ENCODE data around the gene PMPCA. TPM values are rescaled to one million over a fixed set of nuclear protein-coding genes. Genes with fewer than 3 reads are reported as not detected.
A peak's percentile ranks its signal among the peaks of the same experiment; 100 is the strongest.
"Not testable (repeated sequence)": the region's sequence is repeated elsewhere in the genome, so short reads cannot be mapped to it uniquely, and the experiment has no call there.

Gene PMPCA
- polyA plus RNA-seq, 1 donor = 35.3 TPM

GRCh38 chr9:136394312-136395019 lies 16.0 kb upstream of the PMPCA start:
- no peak for DNase-seq (ENCODE audit: low read depth)

- no peak for DNase-seq (ENCODE audit: low read depth)
These were observed 15.5 kb upstream of the PMPCA start for GRCh38 chr9:136395020-136395340.

GRCh38 chr9:136395345-136396218 lies 14.9 kb upstream of the PMPCA start:
- DNase-seq (ENCODE audit: low read depth) = no peak

- DNase-seq (ENCODE audit: low read depth) = no peak
These were observed 14.3 kb upstream of the PMPCA start for GRCh38 chr9:136396219-136396515.

GRCh38 chr9:136397643-136398042 lies 12.8 kb upstream of the PMPCA start:
- no peak for DNase-seq (ENCODE audit: low read depth)

- no peak for DNase-seq (ENCODE audit: low read depth)
These were observed 12.2 kb upstream of the PMPCA start for GRCh38 chr9:136398286-136398685.

- DNase-seq (ENCODE audit: low read depth) = no peak
These were observed 11.1 kb upstream of the PMPCA start for GRCh38 chr9:136399176-136400037.

GRCh38 chr9:136400038-136400834 lies 10.2 kb upstream of the PMPCA start, which contains the start of gene SNAPC4:
Gene SNAPC4 (minus strand): TSS chr9:136400170. CDS start chr9:136398428, 1,742 bp downstream.
- peak; percentile 62 for DNase-seq (ENCODE audit: low read depth)

GRCh38 chr9:136401173-136401922 lies 9.1 kb upstream of the PMPCA start:
- no peak for DNase-seq (ENCODE audit: low read depth)

GRCh38 chr9:136402067-136402466 lies 8.4 kb upstream of the PMPCA start:
- no peak for DNase-seq (ENCODE audit: low read depth)

GRCh38 chr9:136403538-136403914 lies 6.9 kb upstream of the PMPCA start:
- no peak for DNase-seq (ENCODE audit: low read depth)

GRCh38 chr9:136403915-136404800 lies 6.3 kb upstream of the PMPCA start:
- DNase-seq (ENCODE audit: low read depth) = no peak

GRCh38 chr9:136404801-136405136 lies 5.7 kb upstream of the PMPCA start:
- no peak for DNase-seq (ENCODE audit: low read depth)

GRCh38 chr9:136405481-136405880 lies 5.0 kb upstream of the PMPCA start:
- no peak for DNase-seq (ENCODE audit: low read depth)

GRCh38 chr9:136405904-136406303 lies 4.6 kb upstream of the PMPCA start:
- not testable (repeated sequence) for DNase-seq (ENCODE audit: low read depth)

GRCh38 chr9:136407061-136407460 lies 3.4 kb upstream of the PMPCA start:
- not testable (repeated sequence) for DNase-seq (ENCODE audit: low read depth)

- DNase-seq (ENCODE audit: low read depth) = no peak
These were observed 2.5 kb upstream of the PMPCA start for GRCh38 chr9:136407911-136408310.

- no peak for DNase-seq (ENCODE audit: low read depth)
These were observed 652 bp upstream of the PMPCA start for GRCh38 chr9:136409557-136410455.

GRCh38 chr9:136411378-136411777 lies 920 bp downstream of the PMPCA start:
- DNase-seq (ENCODE audit: low read depth) = no peak
